ENCODE measurements around the gene LAMTOR4.

- TF ChIP-seq CTCF (IDR thresholded peaks at IDR 0.05; ENCODE audit: low read depth, low read length, poor library complexity, severe bottlenecking) (no peak), EZH2phosphoT487 (IDR thresholded peaks at IDR 0.05; ENCODE audit: borderline replicate concordance, low read length) (no peak)
These were observed 7.0 kb downstream of the LAMTOR4 start for GRCh38 chr7:100155553-100156317.
